ENCODE data around the gene FBLN7.
"Not testable (repeated sequence)": the region's sequence is repeated elsewhere in the genome, so short reads cannot be mapped to it uniquely, and the experiment has no call there.

FBLN7 gene

GRCh38 chr2:112138159-112139032 is at the start of gene FBLN7:
Gene FBLN7 (plus strand): TSS chr2:112138385. CDS start chr2:112138656, 271 bp downstream.
- DNase-seq (ENCODE audit: low spot score): no peak

GRCh38 chr2:112089375-112089774 is 48.8 kb upstream of the FBLN7 start:
- no peak for DNase-seq (ENCODE audit: low spot score)

DNA sequence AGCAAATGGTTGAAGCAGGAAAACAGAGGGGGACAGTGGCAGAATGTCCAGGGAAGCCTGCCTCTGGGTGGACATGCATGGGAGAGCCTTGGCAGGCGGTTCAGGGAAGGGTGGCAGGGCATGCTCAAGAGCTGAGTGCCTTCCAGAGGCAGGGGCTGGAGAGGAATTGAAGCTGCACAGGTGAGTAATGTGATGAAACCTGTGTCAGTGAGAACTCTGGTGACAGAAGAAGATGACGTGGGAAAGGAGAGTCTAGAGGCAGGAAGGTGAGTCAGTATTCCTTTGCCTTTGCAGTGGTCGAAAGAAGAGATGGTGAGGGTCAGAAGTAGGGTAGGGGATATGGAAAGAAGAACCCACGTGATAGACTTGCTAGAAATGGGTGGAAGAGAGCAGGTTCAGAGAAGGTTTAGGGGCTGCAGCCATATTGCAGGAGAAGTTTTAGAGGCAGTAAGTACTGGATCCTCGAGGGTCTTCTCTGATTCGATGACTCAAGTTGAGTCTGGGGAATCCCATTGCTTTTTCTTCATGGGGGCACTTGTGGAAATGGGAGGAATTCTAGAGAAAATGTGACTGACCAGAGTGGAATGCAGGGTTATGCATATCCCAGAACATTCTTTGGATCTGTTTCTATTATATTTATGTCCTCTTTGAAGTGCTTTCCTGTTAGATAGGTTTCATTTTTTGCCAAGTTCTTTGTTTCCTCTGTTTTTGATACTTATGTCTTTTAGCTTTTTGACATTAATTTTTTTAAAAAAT is 45.7 kb upstream of the FBLN7 start:
- DNase-seq (ENCODE audit: low spot score): no peak

DNA sequence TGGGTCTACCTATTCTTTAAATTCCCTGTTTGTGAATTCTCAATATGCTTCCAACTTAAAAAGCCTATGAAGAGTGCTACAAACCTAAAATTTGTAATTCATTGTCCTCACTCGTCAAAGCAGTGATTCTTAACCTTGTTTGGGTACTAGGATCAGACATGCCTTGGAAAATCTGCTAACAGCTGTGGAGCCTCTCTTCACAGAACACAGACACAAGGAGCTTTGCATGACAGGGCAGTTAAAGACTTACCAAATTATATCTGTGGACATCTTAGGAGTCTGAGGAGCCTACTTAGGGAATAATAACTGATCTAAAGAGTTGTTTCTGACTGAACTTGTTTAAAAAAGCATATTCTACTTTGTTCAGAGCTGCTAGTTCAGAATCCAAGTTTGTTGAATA is 45.0 kb upstream of the FBLN7 start:
- DNase-seq (ENCODE audit: low spot score): no peak

DNA sequence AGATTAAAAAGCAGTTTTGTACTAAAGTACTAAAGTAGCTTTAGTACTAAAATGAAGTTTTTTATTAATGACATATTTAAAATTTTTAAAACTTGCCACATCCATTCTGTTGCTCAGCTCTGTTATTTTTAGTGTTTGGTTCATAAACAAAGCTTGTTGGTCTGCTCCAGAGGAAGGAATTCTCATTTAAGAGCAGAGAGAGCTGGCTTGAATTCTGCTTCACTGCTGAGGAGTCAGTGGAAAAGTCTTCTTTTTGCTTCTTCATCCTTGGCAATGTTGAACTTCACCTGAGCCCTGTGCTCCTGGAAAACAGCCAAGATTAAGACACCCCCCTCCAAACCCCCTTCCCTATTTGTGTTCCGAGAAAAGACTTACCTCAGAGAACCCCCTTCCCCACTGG is 42.5 kb upstream of the FBLN7 start:
- DNase-seq (ENCODE audit: low spot score): no peak

DNA sequence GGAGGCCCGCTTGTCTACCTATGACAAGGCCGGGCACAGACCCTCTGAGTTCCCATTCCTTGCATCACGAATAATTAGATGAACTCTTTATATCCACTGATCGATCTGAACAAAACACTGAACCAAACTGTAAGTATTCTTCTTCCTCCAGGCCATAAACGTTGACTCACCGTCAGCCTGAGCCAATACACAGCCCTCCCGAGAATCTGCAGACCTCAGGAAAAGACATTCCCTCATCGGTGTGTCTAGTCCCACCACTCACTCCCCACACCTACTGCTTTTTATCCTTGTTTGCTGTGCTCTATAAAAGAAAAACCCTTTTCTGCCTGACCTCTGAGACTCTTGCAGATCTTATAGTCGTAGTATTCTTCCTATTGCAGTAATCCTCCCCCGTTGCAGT is 42.1 kb upstream of the FBLN7 start:
- no peak for DNase-seq (ENCODE audit: low spot score)

- no peak for DNase-seq (ENCODE audit: low spot score)
Measured at GRCh38 chr2:112108178-112108832, 29.9 kb upstream of the FBLN7 start.

DNA sequence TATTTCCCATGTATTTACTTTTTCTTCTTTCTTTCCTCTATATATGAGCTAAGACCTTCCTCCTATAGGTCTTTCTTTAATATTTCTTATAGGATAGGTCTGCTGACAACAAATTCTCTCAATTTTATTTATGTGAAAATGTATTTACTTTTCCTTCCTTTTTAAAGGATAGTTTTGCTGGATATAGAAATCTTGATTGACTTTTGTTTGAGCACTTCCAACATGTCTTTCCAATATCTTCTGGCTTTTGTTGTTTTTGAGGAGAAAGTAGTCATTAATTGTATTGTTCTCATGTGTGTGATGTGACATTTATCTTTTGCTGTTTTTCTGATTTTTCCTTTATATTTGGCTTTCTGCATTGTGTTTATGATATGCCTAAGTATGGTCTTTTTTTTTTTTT is 28.9 kb upstream of the FBLN7 start:
- DNase-seq (ENCODE audit: low spot score): no peak

DNA sequence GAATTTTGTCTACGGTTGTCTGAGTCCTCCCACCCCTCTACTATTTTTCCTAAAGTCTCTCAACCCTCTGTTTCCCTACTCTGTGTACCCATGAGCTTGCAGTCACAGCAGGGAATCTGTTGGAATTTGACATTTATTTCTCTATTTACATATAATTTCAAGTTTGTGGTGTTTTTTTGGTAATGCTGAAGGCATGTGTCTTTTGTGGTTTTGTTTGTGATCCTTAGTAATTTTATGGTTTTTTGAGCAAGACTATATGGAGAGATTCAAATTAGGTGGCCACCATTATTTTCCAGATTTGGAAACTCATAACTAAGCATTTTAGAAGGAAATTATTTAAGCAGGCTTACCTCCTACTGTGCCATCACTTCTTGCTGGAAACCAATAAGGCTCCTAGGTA is 27.2 kb upstream of the FBLN7 start:
- no peak for DNase-seq (ENCODE audit: low spot score)

DNA sequence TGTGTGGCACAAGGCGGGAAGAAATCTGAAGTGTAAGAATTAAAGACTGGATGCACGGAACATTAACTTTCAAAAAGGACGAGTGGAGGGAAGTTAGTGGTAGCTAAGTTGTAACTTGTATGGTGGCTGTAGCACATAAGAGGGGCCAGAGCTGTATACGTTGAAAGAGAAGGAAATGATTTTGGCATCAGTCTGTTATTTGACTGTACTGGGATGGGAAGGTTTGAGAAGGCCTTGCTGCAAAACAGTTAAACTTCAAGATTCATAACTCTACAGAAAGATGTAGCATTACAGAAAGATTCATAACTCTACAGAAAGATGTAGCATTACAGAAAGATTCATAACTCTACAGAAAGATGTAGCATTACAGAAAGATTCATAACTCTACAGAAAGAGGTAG is 24.8 kb upstream of the FBLN7 start:
- DNase-seq (ENCODE audit: low spot score): not testable (repeated sequence)

DNA sequence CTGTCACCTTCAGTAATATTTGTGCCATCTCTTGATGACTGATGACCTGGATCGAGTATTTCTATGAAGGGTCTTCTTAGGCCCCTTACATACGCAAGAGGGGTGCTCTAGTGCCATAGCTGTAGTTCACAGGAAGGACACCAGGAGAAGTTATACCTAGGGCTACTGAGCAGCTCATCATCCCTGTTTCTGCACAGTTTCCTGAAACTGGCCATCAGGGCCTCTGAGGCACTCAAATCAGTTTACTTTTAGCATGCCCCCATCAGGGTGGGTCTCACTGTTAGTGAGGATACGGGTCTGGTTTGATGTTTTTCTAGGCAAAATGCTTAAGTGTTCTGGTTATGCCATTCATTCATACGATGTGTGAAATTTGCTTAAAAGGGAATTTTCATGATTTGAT is 20.0 kb upstream of the FBLN7 start:
- peak; percentile 31 for DNase-seq (ENCODE audit: low spot score)

DNA sequence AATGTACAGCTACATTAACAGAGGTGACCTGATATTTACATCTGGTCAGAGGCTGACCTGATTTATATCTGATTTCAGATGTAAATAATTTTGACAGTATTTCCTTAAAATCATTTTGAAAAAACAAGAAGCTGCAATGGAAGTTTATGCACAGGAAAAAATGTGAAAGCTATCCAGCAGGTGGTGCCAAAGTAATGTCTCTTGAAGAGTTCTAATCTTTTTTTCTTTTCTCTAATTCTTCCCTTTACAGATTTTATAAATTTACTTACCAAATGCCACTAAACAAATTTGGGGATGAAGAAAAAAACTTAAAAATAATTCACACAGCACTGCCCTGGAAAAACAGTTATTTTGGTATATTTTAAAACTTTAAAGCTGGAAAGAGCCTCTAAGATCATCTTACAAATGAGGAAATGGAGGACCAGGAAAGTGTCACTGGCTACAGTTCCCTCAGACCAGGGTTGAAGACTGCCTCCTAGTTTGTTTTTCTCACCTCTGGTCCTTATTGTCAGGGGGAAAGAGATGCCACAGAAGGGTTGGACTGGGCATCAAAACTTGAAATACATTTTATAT is 16.4 kb upstream of the FBLN7 start:
- DNase-seq (ENCODE audit: low spot score): peak; percentile 61

DNA sequence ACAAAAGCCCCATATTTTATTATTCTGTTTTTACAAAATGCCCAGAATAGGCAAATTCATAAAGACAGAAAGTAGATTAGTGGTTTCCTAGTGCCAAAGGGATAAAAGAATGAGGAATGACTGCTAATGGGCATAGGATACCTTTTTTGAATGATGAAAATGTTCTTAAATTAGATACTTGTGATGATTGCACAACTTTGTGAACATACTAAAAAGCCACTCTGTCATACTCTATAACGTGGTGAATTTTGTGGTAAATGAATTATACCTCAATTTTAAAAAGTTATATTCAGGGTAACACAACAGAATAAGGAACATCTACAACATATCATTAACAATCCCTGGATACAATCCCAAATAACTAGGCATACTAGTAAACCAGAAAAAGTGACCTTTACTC is 9.1 kb upstream of the FBLN7 start:
- no peak for DNase-seq (ENCODE audit: low spot score)

- no peak for DNase-seq (ENCODE audit: low spot score)
Measured at GRCh38 chr2:112133344-112133743, 4.8 kb upstream of the FBLN7 start.

DNA sequence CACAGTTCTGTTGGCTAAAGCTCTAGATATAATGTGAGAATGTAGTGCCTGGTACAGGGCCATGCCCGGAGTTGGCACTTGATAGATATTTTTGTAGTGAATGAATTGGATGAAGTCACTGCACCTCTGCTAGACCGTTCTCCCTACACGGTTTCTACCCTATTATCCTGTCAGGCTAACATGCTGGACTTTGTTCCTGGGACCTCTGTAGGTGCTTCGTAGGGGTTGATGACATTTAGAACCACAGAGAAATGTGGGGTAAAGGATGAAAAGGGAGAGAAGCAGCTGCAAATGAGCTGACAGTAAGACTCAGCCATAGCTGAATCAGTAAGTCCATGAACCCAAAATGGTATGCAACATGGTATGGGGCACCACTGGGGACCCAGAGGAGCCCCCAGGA is 4.1 kb upstream of the FBLN7 start:
- DNase-seq (ENCODE audit: low spot score): no peak

GRCh38 chr2:112136096-112136495 is 2.1 kb upstream of the FBLN7 start:
- DNase-seq (ENCODE audit: low spot score): no peak

DNA sequence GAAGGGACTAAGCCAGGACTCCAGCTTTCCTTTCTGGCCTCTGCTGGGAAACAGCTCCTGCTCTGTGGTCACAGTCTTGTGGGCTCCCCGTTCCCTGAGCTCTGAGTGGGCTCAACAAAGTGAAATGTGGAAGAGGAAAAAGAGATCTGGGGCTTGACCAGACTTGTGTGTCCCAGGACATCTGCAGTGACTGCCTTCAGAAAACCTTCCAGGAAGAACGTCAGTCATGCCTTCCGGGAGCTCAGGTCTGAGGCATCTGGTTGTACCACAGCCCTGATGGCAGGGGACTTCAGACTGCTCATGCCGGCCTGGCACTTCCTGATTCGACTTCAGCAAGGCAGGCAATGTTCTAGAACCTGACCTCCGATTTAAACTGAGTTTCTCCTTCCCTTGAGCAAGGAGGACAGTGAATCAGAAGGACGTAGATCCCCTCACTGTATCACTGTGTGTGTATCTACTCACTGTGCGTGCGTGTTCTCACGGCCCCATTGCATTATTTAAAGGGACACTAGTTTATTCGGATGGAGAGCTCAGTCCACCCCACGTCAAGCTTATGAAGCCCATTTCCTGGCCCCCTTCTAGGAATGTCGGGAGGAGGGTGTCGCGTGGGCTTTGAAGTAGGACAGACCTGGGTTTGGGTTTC is 548 bp upstream of the FBLN7 start:
- DNase-seq (ENCODE audit: low spot score): no peak

- not testable (repeated sequence) for DNase-seq (ENCODE audit: low spot score)
Measured at GRCh38 chr2:112139033-112139614, 939 bp downstream of the FBLN7 start.

DNA sequence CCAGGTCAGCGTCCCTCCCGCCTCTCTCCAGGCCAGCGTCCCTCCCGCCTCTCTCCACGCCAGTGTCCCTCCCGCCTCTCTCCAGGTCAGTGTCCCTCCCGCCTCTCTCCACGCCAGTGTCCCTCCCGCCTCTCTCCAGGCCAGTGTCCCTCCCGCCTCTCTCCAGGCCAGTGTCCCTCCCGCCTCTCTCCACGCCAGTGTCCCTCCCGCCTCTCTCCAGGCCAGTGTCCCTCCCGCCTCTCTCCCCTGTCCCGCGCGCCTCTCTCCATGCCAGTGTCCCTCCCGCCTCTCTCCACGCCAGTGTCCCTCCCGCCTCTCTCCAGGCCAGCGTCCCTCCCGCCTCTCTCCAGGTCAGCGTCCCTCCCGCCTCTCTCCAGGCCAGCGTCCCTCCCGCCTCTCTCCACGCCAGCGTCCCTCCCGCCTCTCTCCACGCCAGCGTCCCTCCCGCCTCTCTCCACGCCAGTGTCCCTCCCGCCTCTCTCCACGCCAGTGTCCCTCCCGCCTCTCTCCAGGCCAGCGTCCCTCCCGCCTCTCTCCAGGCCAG is 1.5 kb downstream of the FBLN7 start:
- DNase-seq (ENCODE audit: low spot score): not testable (repeated sequence)

DNA sequence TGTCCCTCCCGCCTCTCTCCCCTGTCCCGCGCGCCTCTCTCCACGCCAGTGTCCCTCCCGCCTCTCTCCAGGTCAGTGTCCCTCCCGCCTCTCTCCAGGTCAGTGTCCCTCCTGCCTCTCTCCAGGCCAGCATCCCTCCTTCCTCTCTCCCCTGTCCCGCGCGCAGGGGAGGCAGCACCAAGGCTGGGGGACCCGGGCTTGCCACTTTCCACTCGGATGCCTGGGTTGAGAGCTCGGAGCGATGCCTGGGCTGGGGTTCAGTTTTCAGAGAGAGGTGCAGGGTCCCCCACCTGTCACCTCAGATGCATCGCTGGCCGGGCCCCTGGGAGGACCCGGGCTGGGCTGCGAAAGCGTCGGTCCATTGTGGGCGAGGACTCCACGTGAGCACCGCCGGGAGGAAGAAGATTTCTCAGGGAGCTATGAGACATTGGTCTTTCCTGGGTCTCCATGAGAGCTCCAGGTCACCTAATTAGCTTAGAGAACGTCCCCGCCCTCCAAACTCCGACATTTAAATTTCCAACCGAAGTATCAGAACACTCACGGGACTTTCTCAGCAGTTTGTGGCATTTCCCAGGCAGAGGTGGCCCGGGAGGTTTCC is 2.1 kb downstream of the FBLN7 start:
- DNase-seq (ENCODE audit: low spot score): no peak
